Astrocyte (in vitro differentiated cells and primary cell): Measurements from ENCODE around the gene NBEA.

ENCODE experiments used
- CTCF ChIP-seq: IDR thresholded peaks from 2 replicates; pipeline ENCODE4 v1.5.1; 2011; ENCODE audit warnings: low read depth, mild to moderate bottlenecking, inconsistent platforms, low read length, moderate library complexity; ENCODE audit not compliant: insufficient read depth
- EZH2 ChIP-seq: IDR thresholded peaks from 2 replicates; pipeline ENCODE4 v1.6.1; 2012; ENCODE audit warnings: mild to moderate bottlenecking, low read length, inconsistent platforms; ENCODE audit not compliant: insufficient read depth

- TF ChIP-seq CTCF (no peak), EZH2 (no peak)
Measured at GRCh38 chr13:35131471-35131870, 189.4 kb downstream of the NBEA start.
